Measurements from ENCODE around the gene BMPR2. TPM values are rescaled to one million over a fixed set of nuclear protein-coding genes. Genes with fewer than 3 reads are reported as not detected.

BMPR2 gene
- total and polyA plus RNA-seq, 2 of the 8 experiments (the other 6 are each of a cell fraction or from before 2014, with no cell fraction given), result 5.5 to 19.8 TPM

- ChIA-PET POLR2A (ENCODE audit: partially characterized antibody) (interaction anchor here (1.1 kb wide), 1 partner anchor 10 kb away, joined by 3 read pairs; no protein-coding TSS in a partner anchor), CTCF (ENCODE audit: partially characterized antibody) (interaction anchor here (0.8 to 1.3 kb wide), 5 partner anchors 9 to 279 kb away, joined by 3 to 5 read pairs (median 5); partner anchors contain the start of gene ICA1L)
- TF ChIP-seq SRF (IDR thresholded peaks at IDR 0.05; ENCODE audit: low read depth, low read length), result no peak
- TF ChIP-seq POU5F1 (IDR thresholded peaks at IDR 0.05; ENCODE audit: low read depth, low read length), result no peak
- TF ChIP-seq SIX5 (IDR thresholded peaks at IDR 0.05; ENCODE audit: low read depth, low read length), result no peak
- TF ChIP-seq GABPA (IDR thresholded peaks at IDR 0.05; ENCODE audit: borderline replicate concordance, insufficient read depth, low read length), result no peak
- no peak for TF ChIP-seq TAF1 (IDR thresholded peaks at IDR 0.05; ENCODE audit: low read depth, low read length)
- no peak for TF ChIP-seq E2F6 (IDR thresholded peaks at IDR 0.05)
- no peak for TF ChIP-seq RBBP5 (IDR thresholded peaks at IDR 0.05; ENCODE audit: borderline replicate concordance, low read depth, low read length)
- TF ChIP-seq HDAC6 (IDR thresholded peaks at IDR 0.05; ENCODE audit: low read depth, low read length), result no peak
- TF ChIP-seq CEBPB (IDR thresholded peaks at IDR 0.05; ENCODE audit: low read depth, low read length), result no peak
- no peak for TF ChIP-seq ASH2L (IDR thresholded peaks at IDR 0.05; ENCODE audit: low read length)
- TF ChIP-seq SUZ12 (IDR thresholded peaks at IDR 0.05; ENCODE audit: low read length), result no peak
- TF ChIP-seq NRF1 (IDR thresholded peaks at IDR 0.05; ENCODE audit: low read depth, low read length), result no peak
- no peak for TF ChIP-seq SAP30 (IDR thresholded peaks at IDR 0.05; ENCODE audit: insufficient read depth, insufficient replicate concordance, low read length)
- no peak for TF ChIP-seq MAX (IDR thresholded peaks at IDR 0.05)
Observed at GRCh38 chr2:202592566-202592965, 216.4 kb downstream of the BMPR2 start.

More at GRCh38 chr2:202592566-202592965, 216.4 kb downstream of the BMPR2 start:
- H2BK120ac ChIP-seq (replicated peaks; ENCODE audit: low read depth, low read length), result no peak overlapping the region
- no peak overlapping the region for H3K4ac ChIP-seq (replicated peaks; ENCODE audit: insufficient read length, low read depth, low read length)
- no peak overlapping the region for H2BK20ac ChIP-seq (ENCODE audit: low read length)
- H3K27me3 ChIP-seq (replicated peaks in 1 of 4; ENCODE audit: control insufficient read depth in 3 of 4, extremely low read depth in 1 of 4, insufficient read depth in 3 of 4, low read length in 3 of 4), result no peaks in the 10 kb centered on the region
- DNase-seq (ENCODE audit: low read depth in 1 of 2, low spot score in 2 of 2) (no peak), FAIRE-seq (no peak)
- H3K27ac ChIP-seq (ENCODE audit: low read depth, low read length), result no peak overlapping the region
- peaks cover 0 to 8% (median 4%) of the 10 kb centered on the region in 4 experiments; a peak in 4 of 7 replicates for H3K4me1 ChIP-seq (replicated peaks in 1 of 4; ENCODE audit: control insufficient read depth in 3 of 4, insufficient read depth in 4 of 4, low read length in 3 of 4)
- H4K8ac ChIP-seq (ENCODE audit: extremely low read depth, insufficient read depth, low read length), result no peak overlapping the region
- H4K5ac ChIP-seq (ENCODE audit: insufficient read length, low read depth, low read length), result no peak overlapping the region
- H3K18ac ChIP-seq (ENCODE audit: extremely low read depth, low read length), result no peak overlapping the region
- H3K4me3 ChIP-seq (ENCODE audit: extremely low read depth in 1 of 4, insufficient read depth in 2 of 4, low read depth in 3 of 4, low read length in 4 of 4), result no peak overlapping the region
- no peaks in the 10 kb centered on the region for H3K79me2 ChIP-seq (ENCODE audit: control insufficient read depth in 1 of 2, insufficient read depth in 2 of 2, low read length in 2 of 2)
- H2BK5ac ChIP-seq (ENCODE audit: low read depth, low read length), result no peak overlapping the region
- H3K23ac ChIP-seq (ENCODE audit: insufficient read length), result no peak overlapping the region
- H3K56ac ChIP-seq (replicated peaks; ENCODE audit: insufficient read length, low read depth, low read length), result no peak overlapping the region
- H4K91ac ChIP-seq (replicated peaks; ENCODE audit: insufficient read length, low read length), result no peak overlapping the region
- H2AFZ ChIP-seq (ENCODE audit: low read length), result no peak overlapping the region
- H4K20me1 ChIP-seq (replicated peaks in 1 of 2; ENCODE audit: control insufficient read depth in 1 of 2, insufficient read depth in 2 of 2, low read length in 2 of 2), result no peaks in the 10 kb centered on the region
- H2AK5ac ChIP-seq (ENCODE audit: low read depth, low read length), result no peak overlapping the region
- no peaks in the 10 kb centered on the region for H3K23me2 ChIP-seq (ENCODE audit: low read depth, low read length)
- no peaks in the 10 kb centered on the region for H3K9me3 ChIP-seq (ENCODE audit: insufficient read depth in 2 of 2, low read depth in 1 of 2, low read length in 1 of 2)
- no peak overlapping the region for H2BK15ac ChIP-seq (ENCODE audit: low read length)
- WGBS, 2 experiments (ENCODE audit: extremely low coverage in 1 of 2, insufficient coverage in 1 of 2, insufficient read length in 1 of 2, insufficient replicate concordance in 2 of 2, low coverage in 1 of 2, low lambda C conversion rate in 2 of 2, missing lambda C conversion rate in 1 of 2), result 91% methylated on average over 2 of the region's 2 CpGs; no CpG with 5 or more reads in 1 of the 2 experiments
- no peak overlapping the region for H3K9ac ChIP-seq (replicated peaks in 1 of 4; ENCODE audit: extremely low read depth in 1 of 4, low read depth in 3 of 4, low read length in 3 of 4)
- no peak overlapping the region for H3K4me2 ChIP-seq (ENCODE audit: insufficient read depth in 1 of 2, low read depth in 2 of 2, low read length in 2 of 2)
- no peaks in the 10 kb centered on the region for H3K36me3 ChIP-seq (ENCODE audit: control insufficient read depth in 2 of 4, insufficient read depth in 4 of 4, low read length in 3 of 4)
- H3K79me1 ChIP-seq (ENCODE audit: low read depth, low read length), result no peaks in the 10 kb centered on the region
- no peak overlapping the region for H2BK12ac ChIP-seq (ENCODE audit: low read depth, low read length)
- H3K14ac ChIP-seq (ENCODE audit: insufficient read length), result no peak overlapping the region
